Fibroblast of pulmonary artery (primary cell): ENCODE measurements around the gene SPEF1.

Experiments
- DNase-seq: peaks from one replicate; pipeline ENCODE4 v3.0.0-alpha.2; 2010; ENCODE audit warnings: low read depth
- H3K4me3 ChIP-seq: replicated peaks from 2 replicates; pipeline ENCODE4 v1.5.1; 2011; ENCODE audit warnings: low read depth, mild to moderate bottlenecking, control low read depth, low read length, moderate library complexity
- CTCF ChIP-seq: IDR thresholded peaks from 2 replicates; pipeline ENCODE4 v1.5.1; 2011; ENCODE audit warnings: mild to moderate bottlenecking, control low read depth, low read length, inconsistent platforms; ENCODE audit errors: missing control alignments

The SPEF1 gene

GRCh38 chr20:3733119-3733995, 47.9 kb downstream of the SPEF1 start:
- TF ChIP-seq CTCF: no peak

GRCh38 chr20:3732327-3733118, 48.7 kb downstream of the SPEF1 start, which contains the start of gene HSPA12B:
Gene HSPA12B (plus strand): TSS chr20:3732685. CDS start chr20:3738675, 5,990 bp downstream.
- no peak for DNase-seq
- TF ChIP-seq CTCF: no peak
- H3K4me3 ChIP-seq: peak within 1 kb of the TSS; percentile 14

More at GRCh38 chr20:3733119-3733995, 47.9 kb downstream of the SPEF1 start:
- no peak for DNase-seq
- H3K4me3 ChIP-seq: no peak overlapping the region

- no peak overlapping the region for H3K4me3 ChIP-seq
- DNase-seq: no peak
- no peak for TF ChIP-seq CTCF
Measured at GRCh38 chr20:3731944-3732326, 49.3 kb downstream of the SPEF1 start.

GRCh38 chr20:3730803-3731672, 50.2 kb downstream of the SPEF1 start:
- DNase-seq: no peak
- no peak overlapping the region for H3K4me3 ChIP-seq
- no peak for TF ChIP-seq CTCF

- TF ChIP-seq CTCF: no peak
- no peak overlapping the region for H3K4me3 ChIP-seq
- no peak for DNase-seq
Measured at GRCh38 chr20:3729811-3730540, 51.3 kb downstream of the SPEF1 start.

GRCh38 chr20:3729378-3729777, 51.9 kb downstream of the SPEF1 start:
- no peak overlapping the region for H3K4me3 ChIP-seq
- no peak for TF ChIP-seq CTCF
- DNase-seq: no peak
